Ishikawa (cell line): ENCODE results near the gene CTTN.

Experiments used
- CREB1 ChIP-seq: IDR thresholded peaks from 2 replicates; pipeline ENCODE4 v1.6.1; 2012; ENCODE audit warnings: low read depth
- EGR1 ChIP-seq: IDR thresholded peaks from 2 replicates; pipeline ENCODE4 v1.6.1; 2012
- MAX ChIP-seq: IDR thresholded peaks from 2 replicates; pipeline ENCODE4 v1.6.1; 2012
- RAD21 ChIP-seq: IDR thresholded peaks from 2 replicates; pipeline ENCODE4 v1.6.1; 2012; ENCODE audit warnings: low read depth
- REST ChIP-seq: IDR thresholded peaks from 2 replicates; pipeline ENCODE4 v1.6.1; 2012; ENCODE audit warnings: low read depth, mild to moderate bottlenecking
- TCF12 ChIP-seq: IDR thresholded peaks from 2 replicates; pipeline ENCODE4 v1.6.1; 2012; ENCODE audit warnings: low read depth

GRCh38 chr11:70378506-70379134, 19.7 kb upstream of the CTTN start:
- TF ChIP-seq CREB1 (no peak), EGR1 (no peak), MAX (no peak), REST (no peak), RAD21 (no peak), TCF12 (no peak)
